Body of pancreas (tissue), 4 donors: ENCODE results near the gene UTP25. TPM values are rescaled to one million over a fixed set of nuclear protein-coding genes. Genes with fewer than 3 reads are reported as not detected.

Experiments
- ATAC-seq: fragments of 150-250 bp; one replicate; pipeline ENCODE4 v1.9.1; 2016
- DNase-seq, 4 donors: peaks; one replicate each; pipeline ENCODE4 v3.0.0-alpha.2; 2019
- H3K27ac ChIP-seq, 4 donors: fragments of 200-600 bp; sonication (generic); 1 replicate in 3 of 4; 2 replicates in 1 of 4; pipeline versions ENCODE4 v1.5.1 to v1.6.1; 2016 to 2019; ENCODE audit warnings: mild to moderate bottlenecking in 1 of 4, mixed read lengths in 1 of 4, moderate library complexity in 1 of 4
- H3K27me3 ChIP-seq, 2 donors: fragments of 200-600 bp; sonication (generic); one replicate each; pipeline ENCODE4 v1.6.0; 2016; ENCODE audit warnings: mild to moderate bottlenecking in 1 of 2
- H3K36me3 ChIP-seq, 2 donors: fragments of 200-600 bp; sonication (generic); replicated peaks in 1 of 2; 2 replicates each; pipeline ENCODE4 v1.5.1; 2016; ENCODE audit warnings: low read depth in 2 of 2; ENCODE audit not compliant: insufficient read depth in 1 of 2
- H3K4me1 ChIP-seq: fragments of 200-600 bp; sonication (generic); one replicate; pipeline ENCODE4 v1.6.0; 2016
- H3K4me3 ChIP-seq, 2 donors: fragments of 200-600 bp; sonication (generic); 1 replicate in 1 of 2; 2 replicates in 1 of 2; pipeline ENCODE4 v1.5.1; 2016 to 2019
- H3K9me3 ChIP-seq, 3 donors: fragments of 200-600 bp; sonication (generic); 1 replicate in 2 of 3; 2 replicates in 1 of 3; pipeline ENCODE4 v1.5.1; 2016
- CTCF ChIP-seq, 7 experiments: fragments of 450-650 bp in 4 of 7; fragments of 200-600 bp in 3 of 7; sonication (generic) in 3 of 7; IDR thresholded peaks; one replicate each; pipeline ENCODE4 v1.5.1; 2016 to 2019; ENCODE audit warnings: antibody characterized with exemption in 7 of 7
- POLR2A ChIP-seq, 3 donors: fragments of 450-650 bp; IDR thresholded peaks; one replicate each; pipeline ENCODE4 v1.6.1; 2016; ENCODE audit warnings: antibody characterized with exemption in 3 of 3, mild to moderate bottlenecking in 2 of 3
- WGBS, 2 donors: methylation state at CpG; one replicate each; pipeline ENCODE4 v1.1.5; 2017; 5-methylcytosine and 5-hydroxymethylcytosine counted together
- intact Hi-C: fragments of 100-400 bp; cut with DNase I; formaldehyde crosslinking; loops from one replicate; pipeline ENCODE4 v1.15.1; 2023
- total RNA-seq, 2 donors: library from RNA; depleted of rRNA; stranded (reverse); fragments of >200 nt; gene quantifications; one replicate each; pipeline ENCODE4 v1.1.0, GENCODE V29; 2016

UTP25 gene
- total RNA-seq, 2 donors from 2014 or later: 2.0 to 5.7 TPM

- H3K27ac ChIP-seq: peak overlapping the region; percentile 81 to 96 (median 94)
- H3K9me3 ChIP-seq: no peaks in the 10 kb centered on the region
- ATAC-seq (peak; percentile 28), DNase-seq (peak; percentile 42 to 55 (median 49))
- 13 to 16% methylated on average over 18 to 19 of the region's 19 CpGs for WGBS, 2 donors
- no peaks in the 10 kb centered on the region for H3K36me3 ChIP-seq
- intact Hi-C loops: no loop called here
- peak in 2 of 7 experiments; percentile 13 to 23 for TF ChIP-seq CTCF (IDR thresholded peaks at IDR 0.05)
- no peak for TF ChIP-seq POLR2A (IDR thresholded peaks at IDR 0.05)
- peak overlapping the region; percentile 41 to 48 for H3K4me3 ChIP-seq
- H3K27me3 ChIP-seq: no peaks in the 10 kb centered on the region
- H3K4me1 ChIP-seq: peaks cover 50% of the 10 kb centered on the region
Measured at GRCh38 chr1:209805341-209805781, 22.4 kb upstream of the UTP25 start.

- peaks cover 43% of the 10 kb centered on the region for H3K4me1 ChIP-seq
- H3K27ac ChIP-seq: peak within 1 kb of the TSS; percentile 81 to 96 (median 94)
- no peak for TF ChIP-seq CTCF (IDR thresholded peaks at IDR 0.05)
- TF ChIP-seq POLR2A (IDR thresholded peaks at IDR 0.05): peak; percentile 98 to 99 (median 99)
- peak; percentile 97 to 98 (median 98) for DNase-seq
- H3K36me3 ChIP-seq: no peaks in the 10 kb centered on the region
- intact Hi-C loops: no loop called here
- 1 to 6% methylated on average over 16 to 46 of the region's 46 CpGs for WGBS, 2 donors
- no peaks in the 10 kb centered on the region for H3K27me3 ChIP-seq
- peak; percentile 94 for ATAC-seq
- peak within 1 kb of the TSS; percentile 41 to 48 for H3K4me3 ChIP-seq
- H3K9me3 ChIP-seq: no peaks in the 10 kb centered on the region
Measured at GRCh38 chr1:209805875-209806760, 21.7 kb upstream of the UTP25 start, which contains the start of gene IRF6. TSS of gene IRF6 (minus strand) at chr1:209806142. CDS start at chr1:209801413, 4,729 bp downstream.

DNA sequence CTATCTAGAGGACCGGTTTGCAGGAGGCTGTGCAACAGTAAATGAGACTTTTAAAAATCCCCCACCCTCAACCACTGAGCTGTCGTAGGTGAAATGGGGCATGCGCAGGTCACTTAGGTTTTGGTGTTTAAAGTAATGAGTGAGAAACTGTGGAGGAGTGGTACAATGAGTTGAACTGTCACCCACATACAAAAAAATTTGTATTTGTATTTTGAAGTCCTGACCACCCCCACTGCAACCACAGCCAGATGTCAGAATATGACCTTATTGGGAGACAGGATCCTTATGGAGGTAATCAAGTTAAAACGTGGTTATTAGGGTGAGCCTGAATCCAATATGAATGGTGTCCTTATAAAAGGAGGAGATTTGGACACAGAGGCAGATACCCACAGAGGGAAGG is 20.3 kb upstream of the UTP25 start:
- WGBS, 2 donors: 83 to 87% methylated on average over 4 of the region's 4 CpGs
- peaks cover 29% of the 10 kb centered on the region for H3K4me1 ChIP-seq

GRCh38 chr1:209808059-209808581 is 19.7 kb upstream of the UTP25 start:
- intact Hi-C loops: no loop called here
- H3K27me3 ChIP-seq: no peaks in the 10 kb centered on the region
- ATAC-seq (no peak), DNase-seq (peak in 1 of 4 donors; percentile 25)
- H3K4me1 ChIP-seq: peaks cover 23% of the 10 kb centered on the region
- H3K36me3 ChIP-seq: no peaks in the 10 kb centered on the region
- no peak overlapping the region for H3K27ac ChIP-seq
- TF ChIP-seq POLR2A (IDR thresholded peaks at IDR 0.05): no peak
- no peak for TF ChIP-seq CTCF (IDR thresholded peaks at IDR 0.05)
- H3K4me3 ChIP-seq: no peak overlapping the region
- H3K9me3 ChIP-seq: no peaks in the 10 kb centered on the region

More for the DNA sequence above, 20.3 kb upstream of the UTP25 start:
- intact Hi-C loops: no loop called here
- Histone ChIP-seq H3K36me3 (no peaks in the 10 kb centered on the region), H3K4me3 (no peak overlapping the region), H3K27me3 (no peaks in the 10 kb centered on the region), H3K9me3 (no peaks in the 10 kb centered on the region), H3K27ac (no peak overlapping the region)
- ATAC-seq (no peak), DNase-seq (no peak)
- no peak for TF ChIP-seq CTCF (IDR thresholded peaks at IDR 0.05)
- TF ChIP-seq POLR2A (IDR thresholded peaks at IDR 0.05): no peak
